ENCODE measurements around the gene PPP1R12C.

Gene PPP1R12C

DNA sequence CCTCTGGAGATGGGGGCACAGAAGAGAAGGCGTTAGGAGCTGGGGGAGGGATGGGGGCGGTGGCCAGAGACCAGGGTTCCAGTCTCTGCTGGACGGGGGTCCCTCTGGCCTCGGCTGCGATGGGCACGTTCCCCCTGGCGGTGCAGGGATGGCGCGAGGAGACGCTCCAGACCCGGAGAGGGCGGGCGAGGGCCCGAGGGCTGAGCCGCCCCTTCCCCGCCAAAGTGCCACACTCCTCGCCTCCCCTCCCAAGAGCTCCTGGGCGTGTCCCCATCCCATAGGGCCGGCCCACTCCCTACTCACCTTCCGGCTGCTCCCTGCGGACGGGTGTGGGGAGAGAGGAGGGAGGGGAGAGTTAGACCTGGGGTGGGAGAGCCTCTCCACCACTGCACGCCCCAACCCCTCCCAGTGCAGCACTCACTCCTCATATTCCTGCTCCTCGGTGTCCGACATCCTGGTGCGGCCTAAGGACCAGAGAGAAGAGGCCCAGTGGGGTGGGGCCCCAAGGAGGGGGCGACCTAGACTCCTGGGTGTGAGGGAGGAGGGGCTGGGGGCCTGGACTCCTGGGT lies 29.4 kb upstream of the PPP1R12C start:
- DNase-seq (ENCODE audit: low spot score): peak; percentile 78

- DNase-seq (ENCODE audit: low spot score): peak; percentile 78
Observed at GRCh38 chr19:55146078-55146704, 28.8 kb upstream of the PPP1R12C start.

DNA sequence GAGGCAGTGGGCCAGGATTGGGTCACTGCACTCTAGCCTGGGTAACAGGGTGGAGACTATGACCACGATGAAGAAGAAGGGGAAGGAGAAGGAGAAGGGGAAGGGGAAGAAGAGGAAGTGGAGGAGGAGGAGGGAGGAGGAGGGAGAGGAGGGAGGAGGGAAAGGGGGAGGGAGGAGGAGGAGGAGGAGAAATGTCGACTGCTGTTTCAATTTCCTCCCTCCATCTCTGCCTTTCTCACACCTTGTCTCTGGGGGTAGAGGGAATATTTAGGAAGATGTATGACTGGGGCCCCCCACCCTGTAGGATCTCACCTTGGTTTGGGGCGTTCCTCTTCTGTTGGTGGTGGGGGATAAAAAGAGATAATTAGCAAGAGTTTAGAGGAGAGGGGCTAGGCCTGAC lies 27.8 kb upstream of the PPP1R12C start:
- no peak for DNase-seq (ENCODE audit: low spot score)

GRCh38 chr19:55141696-55142095 lies 24.3 kb upstream of the PPP1R12C start:
- no peak for DNase-seq (ENCODE audit: low spot score)

DNA sequence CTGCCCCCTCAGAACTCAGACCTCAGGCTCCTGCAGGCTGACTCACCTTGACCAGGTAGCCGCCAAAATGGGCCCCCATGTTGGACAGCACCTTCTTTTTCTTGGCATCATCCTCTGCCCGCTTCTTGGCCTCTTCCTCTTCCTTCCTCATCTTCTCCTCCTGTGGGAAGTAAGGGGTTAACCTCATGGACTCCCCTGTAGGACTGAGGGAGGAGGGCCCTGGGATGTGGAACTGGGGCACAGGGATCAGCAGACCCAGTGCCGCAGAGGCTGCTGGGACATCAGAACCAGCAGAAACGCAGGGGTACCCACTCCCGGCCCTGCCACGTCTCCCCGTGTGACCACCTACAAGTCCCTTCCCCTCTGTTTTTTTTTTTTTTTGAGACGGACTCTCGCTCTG lies 20.5 kb upstream of the PPP1R12C start:
- DNase-seq (ENCODE audit: low spot score): no peak

DNA sequence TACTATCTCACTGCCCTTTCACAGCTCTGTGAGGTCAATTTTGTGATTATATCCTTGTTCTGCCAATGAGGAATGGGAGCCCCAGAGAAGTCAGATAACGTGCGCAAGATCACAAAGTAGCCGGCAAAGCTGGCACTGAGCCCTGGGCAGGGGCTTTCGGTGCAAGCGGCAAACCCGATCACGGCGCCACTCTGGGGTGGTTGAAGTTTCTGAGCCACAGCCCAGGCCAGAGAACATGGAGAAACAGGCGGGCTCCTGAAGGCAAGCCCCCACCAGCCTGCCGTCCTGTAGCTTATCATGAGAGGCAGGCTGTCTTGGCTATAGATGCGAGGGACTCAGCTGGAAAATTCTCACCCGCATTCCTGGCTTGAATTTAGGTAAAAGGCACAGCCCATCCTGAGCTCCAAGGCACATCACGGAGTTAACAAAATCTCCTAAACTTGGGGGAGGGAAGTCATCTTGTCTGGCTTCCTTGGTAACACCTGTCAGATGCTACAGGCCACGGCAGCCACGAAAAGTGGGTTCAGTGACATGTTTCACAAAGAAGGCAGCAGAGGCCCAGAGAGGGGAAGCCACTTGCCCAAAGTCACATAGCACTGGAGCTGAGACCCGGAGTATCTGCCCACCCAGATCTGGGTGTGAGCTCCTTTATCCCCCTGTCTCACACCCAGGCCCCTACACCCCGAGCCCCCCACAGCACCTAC lies 19.1 kb upstream of the PPP1R12C start:
- no peak for DNase-seq (ENCODE audit: low spot score)

GRCh38 chr19:55134736-55135135 lies 17.3 kb upstream of the PPP1R12C start:
- DNase-seq (ENCODE audit: low spot score): no peak

DNA sequence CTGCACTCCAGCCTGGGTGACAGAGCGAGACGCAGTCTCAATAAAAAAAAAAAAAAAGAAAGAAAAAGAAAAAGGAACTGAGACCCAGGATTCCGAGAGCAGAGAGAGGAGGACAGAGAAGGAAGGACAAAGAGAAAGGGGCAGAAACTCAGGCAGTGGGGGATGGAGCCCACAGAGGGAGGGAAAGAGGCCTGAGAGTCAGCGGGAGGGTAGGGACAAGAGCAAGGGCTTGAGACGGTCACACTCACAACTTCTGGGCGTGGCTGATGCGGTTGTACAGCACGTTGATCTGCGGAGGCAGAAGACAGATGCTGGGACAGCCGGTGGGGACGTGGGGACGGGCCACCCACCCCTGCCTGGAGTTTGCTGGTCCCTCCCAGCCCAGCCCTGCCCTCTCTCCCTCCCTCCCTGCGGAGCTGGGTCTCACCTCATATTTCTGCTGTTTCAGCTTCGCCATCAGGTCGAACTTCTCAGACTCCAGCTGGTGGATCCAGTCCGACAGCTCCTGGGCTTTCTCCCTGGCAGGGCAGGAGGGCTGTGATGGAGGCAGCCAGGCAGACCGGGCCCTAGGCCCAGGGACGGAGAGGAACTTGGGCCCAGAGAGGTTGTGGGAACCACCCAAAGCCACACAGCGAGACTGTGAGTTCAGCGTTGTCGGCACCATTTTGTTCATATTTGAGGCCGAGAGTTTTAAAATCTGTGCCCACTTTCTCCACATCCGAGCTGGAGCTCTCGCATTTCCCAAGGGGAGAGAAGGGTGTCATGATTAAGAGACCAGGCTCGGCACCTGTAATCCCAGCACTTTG lies 16.4 kb upstream of the PPP1R12C start:
- DNase-seq (ENCODE audit: low spot score): no peak

- no peak for DNase-seq (ENCODE audit: low spot score)
Observed at GRCh38 chr19:55132453-55133129, 15.2 kb upstream of the PPP1R12C start.

DNA sequence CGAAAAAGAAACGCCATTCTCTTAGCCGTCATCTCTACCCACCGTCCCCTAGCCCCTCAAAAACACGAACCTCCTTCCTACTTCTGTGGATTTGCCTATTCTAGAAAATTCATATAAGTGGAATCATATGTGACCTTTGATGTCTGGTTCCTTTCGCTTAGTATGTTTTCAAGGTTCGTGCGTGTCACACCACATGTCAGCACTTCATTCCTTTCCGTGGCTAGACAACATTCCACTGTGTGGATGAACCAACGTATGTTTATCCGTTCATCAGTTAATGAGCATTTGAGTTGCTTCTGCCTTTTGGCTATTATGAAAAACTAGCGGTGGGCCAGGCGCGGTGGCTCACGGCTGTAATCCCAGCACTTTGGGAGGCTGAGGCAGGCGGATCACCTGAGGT lies 14.0 kb upstream of the PPP1R12C start:
- DNase-seq (ENCODE audit: low spot score): no peak

DNA sequence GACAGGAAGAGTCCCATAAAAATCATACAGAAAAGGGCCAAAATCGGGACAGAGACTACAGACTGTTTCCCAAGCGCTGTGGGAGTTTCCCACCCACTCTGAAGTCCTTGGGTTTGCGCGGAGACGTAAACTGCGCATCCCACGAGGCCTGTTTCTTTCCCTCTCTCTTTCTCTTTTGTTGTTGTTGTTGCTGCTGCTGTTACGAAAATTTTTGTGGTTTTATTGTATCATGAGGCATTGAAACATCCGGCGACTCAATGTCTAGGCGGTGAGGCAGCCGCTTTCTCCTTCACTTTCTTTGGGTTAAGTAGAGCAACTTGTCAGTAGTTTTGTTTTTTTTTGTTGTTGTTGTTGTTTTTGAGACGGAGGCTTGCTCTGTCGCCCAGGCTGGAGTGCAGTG lies 1.6 kb upstream of the PPP1R12C start:
- DNase-seq (ENCODE audit: low spot score): no peak

DNA sequence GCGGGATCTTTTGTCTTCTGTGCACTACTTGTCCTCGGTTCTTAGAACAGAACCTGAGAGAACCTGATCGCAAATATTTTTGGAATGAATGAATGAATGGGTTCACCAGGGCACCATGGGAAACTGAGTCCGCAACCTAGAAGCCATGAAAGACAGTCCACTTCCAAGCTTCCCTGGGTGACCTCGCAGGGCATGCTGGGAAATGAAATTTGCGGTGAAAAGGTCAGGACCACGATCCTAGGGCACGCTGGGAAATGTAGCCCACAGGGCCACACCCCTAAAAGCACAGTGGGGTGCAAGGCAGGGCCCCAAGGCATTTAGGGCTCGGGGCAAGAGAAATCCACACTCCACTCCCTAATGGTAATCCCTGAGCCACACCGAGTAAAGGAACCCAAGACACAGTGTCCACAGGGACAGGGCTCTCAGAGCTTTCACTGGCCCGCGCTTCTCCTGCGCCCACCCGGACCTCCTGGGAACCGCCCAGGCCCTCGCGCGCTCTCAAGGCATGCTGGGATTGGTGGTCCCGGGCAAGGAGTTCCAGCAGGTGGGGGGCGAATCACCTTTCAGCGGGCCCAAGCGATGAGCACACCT lies 1.1 kb upstream of the PPP1R12C start:
- no peak for DNase-seq (ENCODE audit: low spot score)

DNA sequence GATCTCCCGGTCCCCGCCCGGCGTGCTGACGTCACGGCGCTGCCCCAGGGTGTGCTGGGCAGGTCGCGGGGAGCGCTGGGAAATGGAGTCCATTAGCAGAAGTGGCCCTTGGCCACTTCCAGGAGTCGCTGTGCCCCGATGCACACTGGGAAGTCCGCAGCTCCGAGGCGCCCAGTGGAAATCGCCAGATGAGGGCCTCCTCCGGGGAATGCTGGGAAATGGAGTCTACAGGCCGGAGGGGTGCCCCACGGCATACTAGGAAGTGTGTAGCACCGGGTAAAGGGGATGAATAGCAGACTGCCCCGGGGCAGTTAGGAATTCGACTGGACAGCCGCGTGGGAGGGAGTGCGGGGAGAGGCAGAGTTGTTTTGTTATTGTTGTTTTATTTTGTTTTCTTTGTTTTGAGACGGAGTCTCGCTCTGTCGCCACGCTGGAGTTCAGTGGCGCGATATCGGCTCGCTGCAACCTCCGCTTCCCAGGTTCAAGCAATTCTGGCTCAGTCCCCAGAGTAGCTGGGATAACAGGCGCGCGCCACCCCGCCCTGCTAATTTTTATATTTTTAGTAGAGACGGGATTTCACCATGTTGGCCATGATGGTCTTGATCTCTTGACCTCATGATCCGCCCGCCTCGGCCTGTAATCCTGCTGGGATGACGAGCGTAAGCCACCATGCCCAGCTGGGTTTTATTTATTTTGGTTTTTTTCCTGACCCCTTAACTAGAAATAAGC lies 390 bp upstream of the PPP1R12C start:
- peak; percentile 99 for DNase-seq (ENCODE audit: low spot score)

DNA sequence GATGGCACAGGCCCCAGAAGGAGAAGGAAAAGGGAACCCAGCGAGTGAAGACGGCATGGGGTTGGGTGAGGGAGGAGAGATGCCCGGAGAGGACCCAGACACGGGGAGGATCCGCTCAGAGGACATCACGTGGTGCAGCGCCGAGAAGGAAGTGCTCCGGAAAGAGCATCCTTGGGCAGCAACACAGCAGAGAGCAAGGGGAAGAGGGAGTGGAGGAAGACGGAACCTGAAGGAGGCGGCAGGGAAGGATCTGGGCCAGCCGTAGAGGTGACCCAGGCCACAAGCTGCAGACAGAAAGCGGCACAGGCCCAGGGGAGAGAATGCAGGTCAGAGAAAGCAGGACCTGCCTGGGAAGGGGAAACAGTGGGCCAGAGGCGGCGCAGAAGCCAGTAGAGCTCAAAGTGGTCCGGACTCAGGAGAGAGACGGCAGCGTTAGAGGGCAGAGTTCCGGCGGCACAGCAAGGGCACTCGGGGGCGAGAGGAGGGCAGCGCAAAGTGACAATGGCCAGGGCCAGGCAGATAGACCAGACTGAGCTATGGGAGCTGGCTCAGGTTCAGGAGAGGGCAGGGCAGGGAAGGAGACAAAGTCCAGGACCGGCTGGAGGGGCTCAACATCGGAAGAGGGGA lies 1.1 kb downstream of the PPP1R12C start:
- peak; percentile 80 for DNase-seq (ENCODE audit: low spot score)

GRCh38 chr19:55115446-55116065 lies 1.9 kb downstream of the PPP1R12C start:
- peak; percentile 47 for DNase-seq (ENCODE audit: low spot score)

DNA sequence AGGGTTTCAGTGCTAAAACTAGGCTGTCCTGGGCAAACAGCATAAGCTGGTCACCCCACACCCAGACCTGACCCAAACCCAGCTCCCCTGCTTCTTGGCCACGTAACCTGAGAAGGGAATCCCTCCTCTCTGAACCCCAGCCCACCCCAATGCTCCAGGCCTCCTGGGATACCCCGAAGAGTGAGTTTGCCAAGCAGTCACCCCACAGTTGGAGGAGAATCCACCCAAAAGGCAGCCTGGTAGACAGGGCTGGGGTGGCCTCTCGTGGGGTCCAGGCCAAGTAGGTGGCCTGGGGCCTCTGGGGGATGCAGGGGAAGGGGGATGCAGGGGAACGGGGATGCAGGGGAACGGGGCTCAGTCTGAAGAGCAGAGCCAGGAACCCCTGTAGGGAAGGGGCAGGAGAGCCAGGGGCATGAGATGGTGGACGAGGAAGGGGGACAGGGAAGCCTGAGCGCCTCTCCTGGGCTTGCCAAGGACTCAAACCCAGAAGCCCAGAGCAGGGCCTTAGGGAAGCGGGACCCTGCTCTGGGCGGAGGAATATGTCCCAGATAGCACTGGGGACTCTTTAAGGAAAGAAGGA lies 2.8 kb downstream of the PPP1R12C start:
- DNase-seq (ENCODE audit: low spot score): no peak

- DNase-seq (ENCODE audit: low spot score): peak; percentile 30
Observed at GRCh38 chr19:55113570-55114039, 3.8 kb downstream of the PPP1R12C start.

GRCh38 chr19:55112777-55113569 lies 4.5 kb downstream of the PPP1R12C start:
- DNase-seq (ENCODE audit: low spot score): no peak

- DNase-seq (ENCODE audit: low spot score): no peak
Observed at GRCh38 chr19:55112246-55112776, 5.1 kb downstream of the PPP1R12C start.

Data from RKO (cell line).